Measurements from ENCODE around the gene CPLX3. TPM values are rescaled to one million over a fixed set of nuclear protein-coding genes. Genes with fewer than 3 reads are reported as not detected.
A peak's percentile ranks its signal among the peaks of the same experiment; 100 is the strongest.
"Not testable (repeated sequence)": the region's sequence is repeated elsewhere in the genome, so short reads cannot be mapped to it uniquely, and the experiment has no call there.

The CPLX3 gene
- total and polyA plus RNA-seq, 7 experiments from 2014 or later = 0.27 to 0.60 TPM; not detected in 5

DNA sequence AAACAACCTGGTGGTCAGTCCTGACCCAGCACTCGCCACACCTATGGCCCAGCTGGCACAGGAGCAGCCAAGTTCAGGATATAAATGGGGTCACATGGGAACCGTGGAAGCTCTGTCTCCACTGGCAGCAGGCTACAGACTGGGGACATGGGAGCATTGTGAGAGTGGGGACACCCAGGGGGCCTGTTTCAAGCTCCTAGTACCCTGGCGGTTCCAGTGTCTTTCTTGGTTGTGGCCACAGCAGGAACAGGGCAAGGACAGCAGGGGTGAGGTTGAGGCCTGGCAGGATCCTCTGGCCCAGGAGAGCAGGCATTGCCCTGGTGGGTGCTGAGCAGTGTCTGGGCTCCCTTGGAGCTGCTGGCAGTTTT, 42.6 kb upstream of the CPLX3 start:
- Histone ChIP-seq H3K27ac (ENCODE audit: low read depth, low read length) (peak overlapping the region; percentile 92), H3K36me3 (ENCODE audit: control insufficient read depth in 2 of 3, insufficient read depth in 3 of 3, low read length in 3 of 3) (peaks cover 0 to 9% (median 0%) of the 10 kb centered on the region in 3 experiments), H3K4me1 (ENCODE audit: control insufficient read depth in 2 of 2, insufficient read depth in 2 of 2, low read length in 2 of 2) (peaks cover 57 to 61% of the 10 kb centered on the region in 2 donors), H3K9me3 (ENCODE audit: control insufficient read depth in 2 of 3, low read length in 3 of 3) (no peaks in the 10 kb centered on the region), H3K4me3 (ENCODE audit: low read length) (peak overlapping the region; percentile 91), H3K27me3 (ENCODE audit: control insufficient read depth in 2 of 2, insufficient read depth in 2 of 2, low read length in 2 of 2) (no peaks in the 10 kb centered on the region)
- DNase-seq = no peak
- Mint-ChIP-seq H3K4me3 (peak overlapping the region; percentile 87 to 97 (median 93)), H3K27ac (peak overlapping the region; percentile 87 to 98 (median 92)), H3K4me1 (peaks cover 55 to 72% (median 67%) of the 10 kb centered on the region in 7 donors), H3K27me3 (no peaks in the 10 kb centered on the region), H3K9me3 (peaks cover 0 to 2% (median 0%) of the 10 kb centered on the region in 11 donors), H3K36me3 (peaks cover 0 to 62% (median 4%) of the 10 kb centered on the region in 5 donors)
- no peak for ATAC-seq
- POLR2A ChIA-PET = interaction anchor here (0.6 to 28.9 kb wide), 7 partner anchors 4 to 168 kb away, joined by 3 to 1077 read pairs (median 6); partner anchors contain the start of genes CLK3, CSK, FAM219B and ULK3
- CTCF ChIA-PET = interaction anchor here (0.6 to 18.2 kb wide), 7 partner anchors 13 to 176 kb away, joined by 3 to 1110 read pairs (median 3); no protein-coding TSS in a partner anchor
- intact Hi-C loops (cut with micrococcal nuclease) = loop anchor here (2.0 to 10.0 kb wide), 7 partner anchors 169 to 861 kb away; partner anchors contain the start of genes ARID3B (in 1 of the 2), C15orf39 (in 1 of the 2), CLK3 (in 1 of the 2) and IMP3 (in 1 of the 2)

DNA sequence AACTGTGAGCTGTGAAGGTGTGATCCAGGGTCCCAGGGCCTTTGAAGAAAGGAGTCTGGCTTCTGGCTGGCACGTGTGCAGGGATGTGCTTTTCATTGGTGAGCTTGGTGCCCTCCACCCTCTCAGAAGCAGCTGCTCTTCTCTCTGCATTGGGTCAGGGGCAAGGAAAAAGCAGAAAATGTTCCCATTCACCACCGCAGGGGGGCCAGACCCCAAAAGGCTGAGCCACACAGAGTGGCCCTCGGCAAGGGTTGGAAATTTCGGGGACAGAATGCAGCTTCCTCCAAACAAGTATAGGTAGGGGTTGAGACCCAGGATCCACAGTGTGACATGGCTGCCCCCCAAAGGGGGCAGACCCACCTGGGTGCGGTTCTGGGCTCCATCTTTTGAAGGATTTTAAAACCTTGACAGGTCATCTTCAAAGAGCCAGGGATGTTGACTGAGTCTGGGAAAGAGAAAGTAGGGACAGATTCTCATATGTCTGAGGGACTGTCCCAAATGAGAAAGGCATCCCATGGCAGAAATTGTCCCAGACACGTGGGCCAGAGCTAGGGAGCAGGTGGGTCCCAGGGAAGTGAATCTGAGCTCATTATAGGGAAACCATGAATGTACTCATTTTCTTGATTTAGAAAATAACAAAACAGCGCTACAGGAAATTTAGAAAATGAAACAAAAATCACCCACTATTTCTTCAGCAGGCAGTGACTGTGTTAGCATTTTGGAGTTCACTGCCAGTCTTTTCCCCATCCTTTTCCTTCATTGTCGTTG, 41.8 kb upstream of the CPLX3 start:
- H3K36me3 ChIP-seq (ENCODE audit: control insufficient read depth in 2 of 3, insufficient read depth in 3 of 3, low read length in 3 of 3) = peaks cover 0 to 9% (median 0%) of the 10 kb centered on the region in 3 experiments
- H3K27me3 ChIP-seq (ENCODE audit: control insufficient read depth in 2 of 2, insufficient read depth in 2 of 2, low read length in 2 of 2) = no peaks in the 10 kb centered on the region
- peaks cover 0 to 2% (median 0%) of the 10 kb centered on the region in 11 donors for H3K9me3 Mint-ChIP-seq
- H3K9me3 ChIP-seq (ENCODE audit: control insufficient read depth in 2 of 3, low read length in 3 of 3) = no peaks in the 10 kb centered on the region
- ChIA-PET CTCF (interaction anchor here (0.5 to 18.2 kb wide), 3 partner anchors 14 to 133 kb away, joined by 3 to 1110 read pairs (median 101); no protein-coding TSS in a partner anchor), POLR2A (interaction anchor here (0.8 to 28.9 kb wide), 6 partner anchors 5 to 173 kb away, joined by 3 to 1077 read pairs (median 6); partner anchors contain the start of genes CLK3, CSK, RPP25 and ULK3)
- peak overlapping the region; percentile 85 for H3K4me3 ChIP-seq (ENCODE audit: low read length)
- intact Hi-C loops (cut with micrococcal nuclease) = loop anchor here (2.0 to 10.0 kb wide), 12 partner anchors 88 to 860 kb away; partner anchors contain the start of genes ARID3B (in 2 of the 2), C15orf39 (in 2 of the 2), MPI (in 2 of the 2) and CLK3 (in 1 of the 2)
- H3K27ac Mint-ChIP-seq = peak overlapping the region; percentile 95 to 99 (median 98)
- H3K27me3 Mint-ChIP-seq = no peaks in the 10 kb centered on the region
- DNase-seq = peak in 1 of 9 donors; percentile 31
- peak overlapping the region; percentile 87 to 97 (median 93) for H3K4me3 Mint-ChIP-seq
- H3K4me1 ChIP-seq (ENCODE audit: control insufficient read depth in 2 of 2, insufficient read depth in 2 of 2, low read length in 2 of 2) = peaks cover 50 to 61% of the 10 kb centered on the region in 2 donors
- H3K27ac ChIP-seq (ENCODE audit: low read depth, low read length) = peak overlapping the region; percentile 92
- no peak for ATAC-seq
- H3K36me3 Mint-ChIP-seq = peaks cover 0 to 64% (median 4%) of the 10 kb centered on the region in 5 donors
- peaks cover 51 to 72% (median 66%) of the 10 kb centered on the region in 7 donors for H3K4me1 Mint-ChIP-seq

DNA sequence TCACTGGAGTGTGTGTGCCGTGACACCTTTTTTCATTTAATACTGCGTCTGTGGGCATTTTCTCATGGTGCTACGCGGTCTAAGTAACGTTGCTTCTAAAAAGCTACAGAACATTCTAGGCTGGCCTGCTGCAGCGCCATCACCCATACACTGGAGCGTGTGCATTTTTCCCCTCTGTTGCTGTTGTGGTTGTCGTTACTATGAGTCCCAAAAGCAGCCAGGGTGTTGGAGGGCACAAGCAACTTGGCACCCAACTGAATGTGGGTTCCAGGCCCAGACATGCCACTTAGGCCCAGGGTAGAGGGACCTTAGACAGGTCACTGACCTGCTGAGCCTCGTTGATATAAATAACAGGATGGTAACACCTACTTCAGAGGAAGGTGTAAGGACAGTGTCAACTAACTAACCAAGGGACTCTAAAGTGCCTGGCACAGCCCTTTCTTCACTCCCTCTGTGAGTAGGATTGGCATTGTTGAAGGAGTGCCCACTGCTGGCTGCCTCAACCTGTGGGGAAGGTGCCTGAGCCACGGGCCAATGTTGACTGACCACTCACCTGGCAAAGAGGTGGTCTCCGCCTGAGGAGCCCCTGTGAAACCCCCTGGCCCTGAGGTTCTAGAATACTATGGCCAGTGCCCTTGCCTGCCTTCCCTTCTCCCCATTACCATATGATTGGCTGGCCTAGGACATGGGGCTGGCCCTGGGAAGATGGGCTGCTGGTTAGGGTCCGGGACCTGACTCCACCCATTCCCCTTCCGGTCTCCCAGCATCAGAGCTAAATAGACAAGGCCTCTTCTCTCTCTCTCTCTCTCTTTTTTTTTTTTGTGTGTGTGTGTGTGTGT, 41.0 kb upstream of the CPLX3 start:
- H3K4me1 ChIP-seq (ENCODE audit: control insufficient read depth in 2 of 2, insufficient read depth in 2 of 2, low read length in 2 of 2) = peaks cover 50 to 61% of the 10 kb centered on the region in 2 donors
- POLR2A ChIA-PET = interaction anchor here (1.2 to 28.9 kb wide), 4 partner anchors 6 to 172 kb away, joined by 3 to 1077 read pairs (median 540); partner anchors contain the start of genes CSK and RPP25
- H3K4me1 Mint-ChIP-seq = peaks cover 48 to 71% (median 65%) of the 10 kb centered on the region in 7 donors
- peak overlapping the region; percentile 95 to 99 (median 98) for H3K27ac Mint-ChIP-seq
- no peaks in the 10 kb centered on the region for H3K27me3 Mint-ChIP-seq
- intact Hi-C loops (cut with micrococcal nuclease) = loop anchor here (2.0 to 10.0 kb wide), 11 partner anchors 87 to 859 kb away; partner anchors contain the start of genes C15orf39 (in 2 of the 2), MPI (in 2 of the 2), ARID3B (in 1 of the 2) and CLK3 (in 1 of the 2)
- peaks cover 0 to 67% (median 4%) of the 10 kb centered on the region in 5 donors for H3K36me3 Mint-ChIP-seq
- no peaks in the 10 kb centered on the region for H3K9me3 ChIP-seq (ENCODE audit: control insufficient read depth in 2 of 3, low read length in 3 of 3)
- CTCF ChIA-PET = interaction anchor here (0.7 to 26.1 kb wide), 5 partner anchors 9 to 113 kb away, joined by 3 to 1110 read pairs (median 101); partner anchors contain the start of gene CSK
- H3K9me3 Mint-ChIP-seq = peaks cover 0 to 2% (median 0%) of the 10 kb centered on the region in 11 donors
- peak overlapping the region; percentile 92 for H3K27ac ChIP-seq (ENCODE audit: low read depth, low read length)
- peak overlapping the region; percentile 87 to 97 (median 93) for H3K4me3 Mint-ChIP-seq
- peak overlapping the region; percentile 85 for H3K4me3 ChIP-seq (ENCODE audit: low read length)
- no peaks in the 10 kb centered on the region for H3K27me3 ChIP-seq (ENCODE audit: control insufficient read depth in 2 of 2, insufficient read depth in 2 of 2, low read length in 2 of 2)
- DNase-seq (peak in 4 of 9 donors; percentile 38 to 54 (median 46)), ATAC-seq (no peak)
- H3K36me3 ChIP-seq (ENCODE audit: control insufficient read depth in 2 of 3, insufficient read depth in 3 of 3, low read length in 3 of 3) = peaks cover 0 to 9% (median 0%) of the 10 kb centered on the region in 3 experiments

DNA sequence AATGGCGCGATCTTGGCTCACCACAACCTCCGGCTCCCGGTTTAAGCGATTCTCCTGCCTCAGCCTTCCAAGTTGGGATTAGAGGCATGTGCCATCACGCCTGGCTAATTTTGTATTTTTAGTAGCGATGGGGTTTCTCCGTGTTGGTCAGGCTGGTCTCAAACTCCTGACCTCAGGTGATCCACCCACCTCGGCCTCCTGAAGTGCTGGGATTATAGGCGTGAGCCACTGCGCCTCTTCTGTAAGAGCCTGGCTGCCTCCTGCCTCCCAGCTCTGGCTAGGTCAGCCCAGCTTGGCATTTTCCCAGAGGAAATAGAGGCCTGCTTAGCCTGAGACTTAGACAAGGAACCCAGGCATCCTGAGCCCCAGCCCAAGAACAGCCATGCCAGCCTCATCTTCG, 40.3 kb upstream of the CPLX3 start:
- H3K4me3 Mint-ChIP-seq = peak overlapping the region; percentile 87 to 97 (median 93)
- peaks cover 0 to 66% (median 4%) of the 10 kb centered on the region in 5 donors for H3K36me3 Mint-ChIP-seq
- peaks cover 48 to 71% (median 66%) of the 10 kb centered on the region in 7 donors for H3K4me1 Mint-ChIP-seq

DNA sequence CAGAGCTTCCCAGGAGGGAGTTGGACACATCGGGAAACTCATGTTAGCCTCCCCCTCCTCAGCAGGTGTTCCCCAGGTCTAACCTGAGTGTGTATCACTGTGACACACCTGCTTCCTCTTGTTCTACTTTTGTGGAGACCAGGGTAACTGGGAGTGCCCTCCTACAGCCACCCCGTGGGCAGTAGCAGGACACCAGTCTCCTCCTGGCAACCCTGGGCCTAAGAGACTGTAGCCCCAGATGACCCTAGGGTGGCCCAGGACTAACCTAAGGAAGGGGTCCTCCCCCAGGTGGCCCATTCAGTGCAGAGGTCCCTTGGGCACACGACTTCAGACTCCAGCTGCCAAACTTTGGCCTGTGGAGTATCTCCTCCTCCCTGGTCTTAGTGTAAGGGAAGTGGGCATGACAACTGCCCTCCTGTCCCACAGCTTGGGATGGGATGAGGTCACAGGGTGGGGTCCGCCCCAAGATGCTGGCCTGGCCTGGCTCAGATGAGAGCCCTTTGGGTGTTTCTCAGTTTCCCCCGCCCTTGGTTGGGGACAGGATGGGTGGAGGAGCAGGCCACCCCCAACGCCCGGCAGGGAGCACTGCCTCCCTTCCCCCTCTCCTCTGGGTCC, 39.8 kb upstream of the CPLX3 start:
- ChIA-PET POLR2A (interaction anchor here (0.8 to 28.9 kb wide), 5 partner anchors 7 to 172 kb away, joined by 3 to 1077 read pairs (median 19); partner anchors contain the start of genes CLK3, CSK, FAM219B and ULK3), CTCF (interaction anchor here (0.7 to 26.1 kb wide), 11 partner anchors 9 to 418 kb away, joined by 3 to 1110 read pairs (median 4); partner anchors contain the start of genes CSK and ULK3)
- DNase-seq = no peak

More for the DNA sequence above, 40.3 kb upstream of the CPLX3 start:
- not testable (repeated sequence) for H3K9me3 ChIP-seq (ENCODE audit: control insufficient read depth in 2 of 3, low read length in 3 of 3); ATAC-seq; H3K27me3 ChIP-seq (ENCODE audit: control insufficient read depth in 2 of 2, insufficient read depth in 2 of 2, low read length in 2 of 2); H3K27me3 Mint-ChIP-seq; H3K36me3 ChIP-seq (ENCODE audit: control insufficient read depth in 2 of 3, insufficient read depth in 3 of 3, low read length in 3 of 3); H3K9me3 Mint-ChIP-seq; DNase-seq
- Histone ChIP-seq H3K4me3 (ENCODE audit: low read length) (peak overlapping the region; percentile 85), H3K27ac (ENCODE audit: low read depth, low read length) (peak overlapping the region; percentile 92), H3K4me1 (ENCODE audit: control insufficient read depth in 2 of 2, insufficient read depth in 2 of 2, low read length in 2 of 2) (peaks cover 52 to 62% of the 10 kb centered on the region in 2 donors)
- peak overlapping the region; percentile 95 to 99 (median 98) for H3K27ac Mint-ChIP-seq
- intact Hi-C loops (cut with micrococcal nuclease) = loop anchor here (5.0 to 10.0 kb wide), 10 partner anchors 86 to 859 kb away; partner anchors contain the start of genes C15orf39 (in 2 of the 2), MPI (in 2 of the 2), ARID3B (in 1 of the 2) and CLK3 (in 1 of the 2)
- ChIA-PET POLR2A (interaction anchor here (2.6 to 28.9 kb wide), 3 partner anchors 6 to 172 kb away, joined by 19 to 1077 read pairs (median 1077); partner anchors contain the start of genes CLK3 and CSK), CTCF (interaction anchor here (0.7 to 26.1 kb wide), 4 partner anchors 9 to 113 kb away, joined by 3 to 1110 read pairs (median 25); partner anchors contain the start of gene CSK)

More for the DNA sequence above, 39.8 kb upstream of the CPLX3 start:
- Mint-ChIP-seq H3K4me3 (peak overlapping the region; percentile 87 to 97 (median 93)), H3K36me3 (peaks cover 0 to 69% (median 4%) of the 10 kb centered on the region in 5 donors), H3K4me1 (peaks cover 49 to 71% (median 67%) of the 10 kb centered on the region in 7 donors), H3K27ac (peak overlapping the region; percentile 95 to 99 (median 98)), H3K9me3 (peaks cover 0 to 2% (median 0%) of the 10 kb centered on the region in 11 donors), H3K27me3 (no peaks in the 10 kb centered on the region)
- peaks cover 0 to 9% (median 0%) of the 10 kb centered on the region in 3 experiments for H3K36me3 ChIP-seq (ENCODE audit: control insufficient read depth in 2 of 3, insufficient read depth in 3 of 3, low read length in 3 of 3)
- H3K27ac ChIP-seq (ENCODE audit: low read depth, low read length) = peak overlapping the region; percentile 92
- peak overlapping the region; percentile 85 for H3K4me3 ChIP-seq (ENCODE audit: low read length)
- H3K9me3 ChIP-seq (ENCODE audit: control insufficient read depth in 2 of 3, low read length in 3 of 3) = no peaks in the 10 kb centered on the region
- peaks cover 58 to 64% of the 10 kb centered on the region in 2 donors for H3K4me1 ChIP-seq (ENCODE audit: control insufficient read depth in 2 of 2, insufficient read depth in 2 of 2, low read length in 2 of 2)
- intact Hi-C loops (cut with micrococcal nuclease) = loop anchor here (1.0 to 10.0 kb wide), 13 partner anchors 9 to 858 kb away; partner anchors contain the start of genes C15orf39 (in 2 of the 2), MPI (in 2 of the 2), ARID3B (in 1 of the 2) and CLK3 (in 1 of the 2)
- H3K27me3 ChIP-seq (ENCODE audit: control insufficient read depth in 2 of 2, insufficient read depth in 2 of 2, low read length in 2 of 2) = no peaks in the 10 kb centered on the region
- ATAC-seq = no peak
